B cell (primary cell): Measurements from ENCODE around the gene HMGN3. TPM values are rescaled to one million over a fixed set of nuclear protein-coding genes. Genes with fewer than 3 reads are reported as not detected.
"Not testable (repeated sequence)": the region's sequence is repeated elsewhere in the genome, so short reads cannot be mapped to it uniquely, and the experiment has no call there.

Source experiments
- ATAC-seq: fragments of 200-7000 bp; cut with Tn5 transposase; one replicate; pipeline ENCODE4 v1.10.0; 2021; ENCODE audit warnings: low read depth, mild to moderate bottlenecking, moderate number of reproducible peaks, moderate library complexity
- CTCF ChIA-PET: fragments of 350-600 bp; sonication (Branson Sonifier 250); formaldehyde crosslinking; loops from one replicate; lab custom pipeline; 2021; ENCODE audit warnings: antibody characterized with exemption, inconsistent platforms; lab: Charles Lee
- POLR2A ChIA-PET: fragments of 350-600 bp; sonication (Branson Sonifier 250); formaldehyde crosslinking; loops from one replicate; lab custom pipeline; 2021; ENCODE audit warnings: antibody characterized with exemption; lab: Charles Lee
- DNase-seq: peaks from one replicate; pipeline ENCODE4 v3.0.0; 2013
- H2AFZ ChIP-seq: 2 replicates; pipeline ENCODE4 v1.6.1; 2012; ENCODE audit warnings: mild to moderate bottlenecking, low read depth, low read length; ENCODE audit not compliant: insufficient read depth, poor library complexity, severe bottlenecking
- H3K27ac ChIP-seq, 2 donors: 1 replicate in 1 of 2; 2 replicates in 1 of 2; pipeline ENCODE4 v1.5.1; 2012 to 2013; ENCODE audit warnings: low read length in 2 of 2, mild to moderate bottlenecking in 2 of 2, moderate library complexity in 1 of 2
- H3K27me3 ChIP-seq, 4 experiments: fragments of 200-600 bp in 1 of 4; sonication (generic) in 1 of 4; replicated peaks in 1 of 4; 1 replicate in 2 of 4; 2 replicates in 2 of 4; pipeline versions ENCODE4 v1.6.1 to v1.7.0; 2013 to 2016; ENCODE audit warnings: low read length in 3 of 4, mild to moderate bottlenecking in 2 of 4, mixed read lengths in 1 of 4, moderate library complexity in 1 of 4; ENCODE audit not compliant: insufficient read depth in 4 of 4, control insufficient read depth in 3 of 4; ENCODE audit errors: control extremely low read depth in 1 of 4
- H3K36me3 ChIP-seq, 2 experiments: replicated peaks in 1 of 2; 1 replicate in 1 of 2; 2 replicates in 1 of 2; pipeline versions ENCODE4 v1.6.1 to v1.7.1; 2013; ENCODE audit warnings: low read length in 1 of 2; ENCODE audit not compliant: insufficient read depth in 2 of 2, control insufficient read depth in 1 of 2; ENCODE audit errors: control extremely low read depth in 1 of 2, extremely low read depth in 1 of 2
- H3K4me1 ChIP-seq, 2 donors: fragments of 200-600 bp in 1 of 2; sonication (generic) in 1 of 2; 1 replicate in 1 of 2; 2 replicates in 1 of 2; pipeline versions ENCODE4 v1.5.1 to v1.6.1; 2013 to 2017; ENCODE audit warnings: low read length in 2 of 2; ENCODE audit not compliant: control insufficient read depth in 2 of 2, insufficient read depth in 2 of 2
- H3K4me2 ChIP-seq: replicated peaks from 2 replicates; pipeline ENCODE3; 2012; ENCODE audit warnings: mild to moderate bottlenecking, low read depth, low read length; ENCODE audit not compliant: poor library complexity, severe bottlenecking
- H3K4me3 ChIP-seq, 5 experiments: fragments of 200-600 bp in 1 of 5; sonication (generic) in 1 of 5; 1 replicate in 3 of 5; 2 replicates in 2 of 5; pipeline versions ENCODE4 v1.5.1 to v1.7.0; 2011 to 2016; ENCODE audit warnings: low read length in 4 of 5, mild to moderate bottlenecking in 4 of 5, low read depth in 2 of 5, control low read depth in 1 of 5, moderate library complexity in 1 of 5; ENCODE audit not compliant: insufficient read depth in 1 of 5; ENCODE audit errors: control extremely low read depth in 1 of 5, extremely low read depth in 1 of 5
- H3K79me2 ChIP-seq: fragments of 200-600 bp; sonication (generic); one replicate; pipeline ENCODE4 v1.6.0; 2016; ENCODE audit warnings: low read length; ENCODE audit not compliant: control insufficient read depth, insufficient read depth
- H3K9ac ChIP-seq: fragments of 200-600 bp; sonication (generic); 2 replicates; pipeline ENCODE4 v1.6.1; 2017; ENCODE audit warnings: mild to moderate bottlenecking, low read length, moderate library complexity
- H3K9me3 ChIP-seq, 3 donors: one replicate each; pipeline versions ENCODE4 v1.6.1 to v1.7.1; 2013; ENCODE audit warnings: low read length in 2 of 3; ENCODE audit not compliant: control insufficient read depth in 2 of 3, insufficient read depth in 1 of 3; ENCODE audit errors: control extremely low read depth in 1 of 3
- H4K20me1 ChIP-seq: 2 replicates; pipeline ENCODE4 v1.6.0; 2012; ENCODE audit warnings: mild to moderate bottlenecking, low read length; ENCODE audit not compliant: insufficient read depth, control insufficient read depth, poor library complexity, severe bottlenecking
- H3K27ac Mint-ChIP-seq: one replicate; pipeline ENCODE4 v1.8.0; 2021; ENCODE audit warnings: mixed read lengths
- H3K27me3 Mint-ChIP-seq: one replicate; pipeline ENCODE4 v1.8.0; 2021; ENCODE audit warnings: mixed read lengths
- H3K4me1 Mint-ChIP-seq: one replicate; pipeline ENCODE4 v1.8.0; 2021; ENCODE audit warnings: mixed read lengths
- H3K4me3 Mint-ChIP-seq: one replicate; pipeline ENCODE4 v1.8.0; 2021; ENCODE audit warnings: mixed read lengths
- H3K9me3 Mint-ChIP-seq: one replicate; pipeline ENCODE4 v1.8.0; 2022; ENCODE audit warnings: mixed read lengths; ENCODE audit not compliant: insufficient read depth
- EZH2 ChIP-seq: IDR thresholded peaks from 2 replicates; pipeline ENCODE4 v1.6.1; 2012; ENCODE audit warnings: borderline replicate concordance, low read depth, mild to moderate bottlenecking, moderate library complexity, low read length; ENCODE audit not compliant: insufficient read depth, poor library complexity, severe bottlenecking
- WGBS: methylation state at CpG from one replicate; pipeline ENCODE4 v1.1.5; 2013; ENCODE audit warnings: missing lambda C conversion rate; ENCODE audit not compliant: insufficient coverage; 5-methylcytosine and 5-hydroxymethylcytosine counted together
- intact Hi-C: fragments of 100-400 bp; cut with micrococcal nuclease; formaldehyde crosslinking; loops from one replicate; pipeline ENCODE4 v1.10.0; 2022
- polyA plus RNA-seq: library from polyadenylated mRNA; depleted of rRNA; stranded (reverse); fragments of >200 nt; gene quantifications from 2 replicates; pipeline ENCODE4 v1.2.3, GENCODE V29; 2012
- total RNA-seq, 2 donors: library from RNA; stranded (reverse); fragments of 120-200 nt in 1 of 2; gene quantifications; 1 replicate in 1 of 2; 2 replicates in 1 of 2; pipeline versions ENCODE4 v1.2.3 to v1.2.4, GENCODE V29; 2013 to 2022
- TF ChIP-seq, protein P1 (sequence below): fragments of 200-600 bp; IDR thresholded peaks from one replicate; pipeline ENCODE4 v1.8.0; 2022; ENCODE audit warnings: antibody characterized with exemption, mild to moderate bottlenecking

Gene HMGN3
- total and polyA plus RNA-seq, 2 donors (not counting 1 experiment from before 2014, with no cell fraction given) = 40.1 to 44.3 TPM

DNA sequence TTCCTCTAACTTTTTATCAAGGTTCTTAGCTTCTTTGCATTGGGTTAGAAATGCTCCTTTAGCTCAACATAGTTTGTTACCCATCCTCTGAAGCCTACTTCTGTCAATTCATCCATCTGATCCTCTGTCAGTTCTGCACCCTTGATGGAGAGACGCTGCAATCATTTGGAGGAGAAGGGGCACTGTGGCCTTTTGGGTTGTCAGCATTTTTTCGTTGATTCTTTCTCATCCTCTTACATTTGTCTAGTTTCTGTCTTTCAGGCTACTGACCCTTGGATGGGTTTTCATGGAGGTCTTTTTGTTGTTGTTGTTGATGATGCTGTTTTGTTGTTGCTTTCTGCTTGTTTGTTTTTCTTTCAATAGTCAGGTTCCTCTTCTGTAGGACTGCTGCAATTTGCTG lies 26.3 kb upstream of the HMGN3 start:
- H4K20me1 ChIP-seq = no peaks in the 10 kb centered on the region
- ChIA-PET POLR2A (no interaction called here), CTCF (no interaction called here)
- H3K36me3 ChIP-seq = no peaks in the 10 kb centered on the region
- peaks cover 2% of the 10 kb centered on the region for H3K9me3 Mint-ChIP-seq
- H3K4me2 ChIP-seq = no peak overlapping the region
- intact Hi-C loops = no loop called here
- peaks cover 8% of the 10 kb centered on the region for H3K27me3 Mint-ChIP-seq
- no peaks in the 10 kb centered on the region for H3K4me1 ChIP-seq
- H3K27me3 ChIP-seq = peaks cover 0 to 2% (median 0%) of the 10 kb centered on the region in 4 experiments
- H3K27ac ChIP-seq = no peak overlapping the region
- no peak for DNase-seq
- no peaks in the 10 kb centered on the region for H3K79me2 ChIP-seq
- no CpG with 5 or more reads among the region's 2 CpGs for WGBS
- no peak for TF ChIP-seq EZH2
- TF ChIP-seq, protein P1, sequence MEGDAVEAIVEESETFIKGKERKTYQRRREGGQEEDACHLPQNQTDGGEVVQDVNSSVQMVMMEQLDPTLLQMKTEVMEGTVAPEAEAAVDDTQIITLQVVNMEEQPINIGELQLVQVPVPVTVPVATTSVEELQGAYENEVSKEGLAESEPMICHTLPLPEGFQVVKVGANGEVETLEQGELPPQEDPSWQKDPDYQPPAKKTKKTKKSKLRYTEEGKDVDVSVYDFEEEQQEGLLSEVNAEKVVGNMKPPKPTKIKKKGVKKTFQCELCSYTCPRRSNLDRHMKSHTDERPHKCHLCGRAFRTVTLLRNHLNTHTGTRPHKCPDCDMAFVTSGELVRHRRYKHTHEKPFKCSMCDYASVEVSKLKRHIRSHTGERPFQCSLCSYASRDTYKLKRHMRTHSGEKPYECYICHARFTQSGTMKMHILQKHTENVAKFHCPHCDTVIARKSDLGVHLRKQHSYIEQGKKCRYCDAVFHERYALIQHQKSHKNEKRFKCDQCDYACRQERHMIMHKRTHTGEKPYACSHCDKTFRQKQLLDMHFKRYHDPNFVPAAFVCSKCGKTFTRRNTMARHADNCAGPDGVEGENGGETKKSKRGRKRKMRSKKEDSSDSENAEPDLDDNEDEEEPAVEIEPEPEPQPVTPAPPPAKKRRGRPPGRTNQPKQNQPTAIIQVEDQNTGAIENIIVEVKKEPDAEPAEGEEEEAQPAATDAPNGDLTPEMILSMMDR = no peak
- no peak overlapping the region for H3K9ac ChIP-seq
- H3K4me3 Mint-ChIP-seq = no peak overlapping the region
- no peak for ATAC-seq
- no peak overlapping the region for H2AFZ ChIP-seq
- H3K4me3 ChIP-seq = no peak overlapping the region
- peaks cover 0 to 14% (median 0%) of the 10 kb centered on the region in 3 donors for H3K9me3 ChIP-seq
- no peaks in the 10 kb centered on the region for H3K4me1 Mint-ChIP-seq
- H3K27ac Mint-ChIP-seq = no peak overlapping the region

DNA sequence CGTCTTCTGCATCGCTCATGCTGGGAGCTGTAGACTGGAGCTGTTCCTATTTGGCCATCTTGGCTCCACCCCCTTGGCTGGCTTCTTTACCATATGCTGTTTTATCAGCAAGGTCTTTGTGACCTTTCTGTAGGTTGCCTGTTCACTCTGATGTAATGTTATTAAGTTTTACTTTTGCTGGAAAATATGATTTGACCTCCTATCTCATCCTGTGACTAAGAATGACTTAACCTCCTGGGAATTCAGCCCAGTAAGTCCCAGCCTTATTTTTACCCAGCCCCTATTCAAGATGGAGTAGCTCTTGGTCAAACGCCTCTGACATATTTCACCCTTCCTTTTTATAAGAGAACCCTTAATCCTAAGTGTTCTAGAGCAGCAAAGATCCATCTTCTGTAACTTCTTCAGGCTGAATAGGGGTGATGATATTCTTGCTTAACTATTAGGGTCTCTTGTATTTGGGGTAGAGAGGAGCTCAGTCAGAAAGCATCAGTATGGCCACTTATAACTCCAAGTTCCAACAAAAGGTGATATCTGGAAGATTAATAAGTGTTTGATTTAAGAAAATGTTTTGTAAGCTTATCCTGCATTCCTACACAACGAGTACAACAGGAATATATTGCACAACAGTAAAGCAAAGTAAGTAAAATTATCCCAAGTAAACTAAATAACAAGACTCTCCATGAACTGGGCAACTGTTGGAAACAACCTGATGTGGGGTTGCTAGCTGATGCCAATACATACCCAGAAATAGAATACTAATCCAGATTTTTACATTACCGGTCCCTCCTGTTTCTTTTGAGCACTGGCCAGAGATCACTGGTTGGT lies 23.1 kb upstream of the HMGN3 start:
- H3K4me3 ChIP-seq = no peak overlapping the region
- ChIA-PET POLR2A (no interaction called here), CTCF (no interaction called here)
- no peak for DNase-seq
- H3K9ac ChIP-seq = no peak overlapping the region
- Mint-ChIP-seq H3K4me3 (no peak overlapping the region), H3K27me3 (peaks cover 3% of the 10 kb centered on the region), H3K27ac (no peak overlapping the region), H3K9me3 (peaks cover 2% of the 10 kb centered on the region), H3K4me1 (no peaks in the 10 kb centered on the region)
- H3K27ac ChIP-seq = no peak overlapping the region
- no peak overlapping the region for H3K4me2 ChIP-seq
- no peaks in the 10 kb centered on the region for H4K20me1 ChIP-seq
- H2AFZ ChIP-seq = no peak overlapping the region
- peaks cover 0 to 14% (median 0%) of the 10 kb centered on the region in 3 donors for H3K9me3 ChIP-seq
- ATAC-seq = no peak
- 60% methylated on average over 1 of the region's 5 CpGs for WGBS
- no peaks in the 10 kb centered on the region for H3K27me3 ChIP-seq
- no peak for TF ChIP-seq EZH2
- TF ChIP-seq, protein P1 = no peak
- H3K36me3 ChIP-seq = no peaks in the 10 kb centered on the region
- H3K4me1 ChIP-seq = no peaks in the 10 kb centered on the region
- H3K79me2 ChIP-seq = no peaks in the 10 kb centered on the region
- intact Hi-C loops = no loop called here

DNA sequence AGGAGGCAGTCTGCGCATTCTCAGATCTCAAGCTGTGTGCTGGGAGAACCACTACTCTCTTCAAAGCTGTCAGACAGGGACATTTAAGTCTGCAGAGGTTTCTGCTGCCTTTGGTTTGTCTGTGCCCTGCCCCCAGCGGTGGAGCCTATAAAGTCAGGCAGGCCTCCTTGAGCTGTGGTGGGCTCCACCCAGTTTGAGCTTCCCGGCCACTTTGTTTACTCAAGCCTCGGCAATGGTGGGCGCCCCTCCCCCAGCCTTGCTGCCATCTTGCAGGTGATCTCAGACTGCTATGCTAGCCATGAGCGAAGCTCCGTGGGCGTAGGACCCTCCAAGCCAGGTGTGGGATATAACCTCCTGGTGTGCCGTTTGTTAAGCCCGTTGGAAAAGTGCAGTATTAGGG lies 22.3 kb upstream of the HMGN3 start:
- H3K9me3 ChIP-seq = peaks cover 0 to 11% (median 0%) of the 10 kb centered on the region in 3 donors
- H3K4me3 ChIP-seq, H3K36me3 ChIP-seq, H3K27me3 Mint-ChIP-seq, H3K9ac ChIP-seq, H3K27me3 ChIP-seq, POLR2A ChIA-PET, DNase-seq, CTCF ChIA-PET, H3K4me1 Mint-ChIP-seq, H3K9me3 Mint-ChIP-seq, H3K27ac Mint-ChIP-seq, H3K4me2 ChIP-seq, H3K4me1 ChIP-seq, H3K27ac ChIP-seq, H2AFZ ChIP-seq, intact Hi-C loops, ATAC-seq, H3K79me2 ChIP-seq, H4K20me1 ChIP-seq, H3K4me3 Mint-ChIP-seq: not testable (repeated sequence)
- WGBS = 95% methylated on average over 7 of the region's 10 CpGs
